GM12878 (cell line): Measurements from ENCODE around the gene MIA2. TPM values are rescaled to one million over a fixed set of nuclear protein-coding genes. Genes with fewer than 3 reads are reported as not detected.

Source experiments
- ATAC-seq: fragments of 200-7000 bp; cut with Tn5 transposase; 3 replicates; pipeline ENCODE4 v1.9.1; 2020; ENCODE audit warnings: mild to moderate bottlenecking, moderate library complexity
- BruUV-seq: library from RNA; stranded (reverse); fragments of 400-500 nt; replicated peaks from 2 replicates; lab custom pipeline; 2021; lab: Mats Ljungman, UMichigan
- CTCF ChIA-PET: fragments of 300-600 bp; sonication (Branson Sonifier 250); formaldehyde crosslinking; extraction: SDS; loops from one replicate; lab custom pipeline; 2021; ENCODE audit warnings: inconsistent platforms; lab: Yijun Ruan, JAX
- POLR2A ChIA-PET: fragments of 350-600 bp; formaldehyde crosslinking; extraction: SDS; loops from one replicate; lab custom pipeline; 2021; ENCODE audit warnings: inconsistent platforms; lab: Charles Lee
- RAD21 ChIA-PET: fragments of 300-600 bp; sonication (Branson Sonifier 250); formaldehyde crosslinking; loops from one replicate; lab custom pipeline; 2023; ENCODE audit warnings: antibody characterized with exemption; ENCODE audit not compliant: unreplicated experiment; lab: Charles Lee
- SMC1A ChIA-PET: fragments of 300-600 bp; sonication (Branson Sonifier 250); formaldehyde crosslinking; loops from one replicate; lab custom pipeline; 2023; ENCODE audit not compliant: unreplicated experiment, uncharacterized antibody; lab: Charles Lee
- DNase-seq: peaks from one replicate; pipeline ENCODE4 v3.0.0-alpha.2; 2011; ENCODE audit warnings: low read depth, low spot score
- FAIRE-seq: peaks from 3 replicates; lab custom pipeline; 2011; peaks lifted over from hg19 to GRCh38; lab: Jason Lieb, UNC
- H2AFZ ChIP-seq: 2 replicates; pipeline ENCODE4 v1.6.0; 2011; ENCODE audit warnings: low read depth, low read length, control low read depth; ENCODE audit not compliant: control insufficient read depth
- H3K27ac ChIP-seq: 2 replicates; pipeline ENCODE4 v1.5.1; 2011; ENCODE audit warnings: control low read depth; ENCODE audit not compliant: control insufficient read depth, insufficient read depth
- H3K27me3 ChIP-seq, 2 experiments: replicated peaks in 1 of 2; 2 replicates each; pipeline versions ENCODE4 v1.6.0 to v1.6.1; 2011; ENCODE audit warnings: low read length in 1 of 2; ENCODE audit not compliant: control insufficient read depth in 2 of 2, insufficient read depth in 2 of 2
- H3K36me3 ChIP-seq, 2 experiments: 2 replicates each; pipeline ENCODE4 v1.5.1; 2011; ENCODE audit warnings: low read length in 1 of 2; ENCODE audit not compliant: control insufficient read depth in 2 of 2, insufficient read depth in 2 of 2
- H3K4me1 ChIP-seq: 2 replicates; pipeline ENCODE4 v1.6.1; 2011; ENCODE audit warnings: mild to moderate bottlenecking, low read length, moderate library complexity, mixed read lengths; ENCODE audit not compliant: control insufficient read depth, insufficient read depth
- H3K4me2 ChIP-seq: 2 replicates; pipeline ENCODE4 v1.6.0; 2011; ENCODE audit warnings: control low read depth; ENCODE audit not compliant: control insufficient read depth, insufficient read depth
- H3K4me3 ChIP-seq: fragments of 200-600 bp; sonication (generic); 2 replicates; pipeline ENCODE4 v1.5.1; 2016
- H3K79me2 ChIP-seq: 2 replicates; pipeline ENCODE4 v1.6.0; 2011; ENCODE audit warnings: low read length; ENCODE audit not compliant: control insufficient read depth, insufficient read depth
- H3K9ac ChIP-seq: 2 replicates; pipeline ENCODE4 v1.8.0; 2011; ENCODE audit warnings: low read length, control low read depth, mixed read lengths; ENCODE audit not compliant: control insufficient read depth, insufficient read depth
- H3K9me3 ChIP-seq: replicated peaks from 3 replicates; pipeline ENCODE4 v1.5.1; 2011; ENCODE audit warnings: mild to moderate bottlenecking, low read length; ENCODE audit not compliant: control insufficient read depth, insufficient read depth
- H4K20me1 ChIP-seq: 2 replicates; pipeline ENCODE4 v1.6.0; 2011; ENCODE audit not compliant: control insufficient read depth, insufficient read depth
- CHD1 ChIP-seq: IDR thresholded peaks from 2 replicates; pipeline ENCODE4 v1.6.1; 2012; ENCODE audit warnings: low read depth, low read length, improper control_type of control experiment
- EED ChIP-seq: sonication (generic); IDR thresholded peaks from 2 replicates; pipeline ENCODE4 v1.6.1; 2016; ENCODE audit warnings: antibody characterized with exemption, low read depth
- MYC ChIP-seq: IDR thresholded peaks from 2 replicates; pipeline ENCODE4 v1.6.1; 2011; ENCODE audit warnings: mild to moderate bottlenecking, low read length, moderate library complexity, inconsistent platforms; ENCODE audit not compliant: insufficient read depth, insufficient replicate concordance, insufficient read length, severe bottlenecking
- NFIC ChIP-seq: IDR thresholded peaks from 2 replicates; pipeline ENCODE4 v1.6.1; 2012; ENCODE audit warnings: low read depth, mild to moderate bottlenecking, inconsistent platforms, low read length, moderate library complexity
- PAX5 ChIP-seq: IDR thresholded peaks from 2 replicates; pipeline ENCODE4 v1.6.1; 2011; ENCODE audit warnings: low read depth, low read length, borderline replicate concordance
- SUPT20H ChIP-seq: IDR thresholded peaks from 2 replicates; pipeline ENCODE4 v1.6.1; 2011; ENCODE audit warnings: low read depth, mild to moderate bottlenecking, low read length, moderate library complexity, borderline replicate concordance; ENCODE audit not compliant: control insufficient read depth
- WGBS: methylation state at CpG from one replicate; pipeline ENCODE4 v1.1.6; 2016; ENCODE audit warnings: low lambda C conversion rate; ENCODE audit not compliant: insufficient replicate concordance, insufficient coverage; ENCODE audit errors: missing lambda C conversion rate; 5-methylcytosine and 5-hydroxymethylcytosine counted together
- in situ Hi-C: fragments of 300-500 bp; cut with MboI; formaldehyde crosslinking; loops from 9 replicates; pipeline ENCODE4 v1.14.3; 2018; ENCODE audit warnings: mixed read lengths
- intact Hi-C: fragments of 100-400 bp; cut with micrococcal nuclease; formaldehyde crosslinking; loops from one replicate; pipeline ENCODE4 v1.14.2; 2022; ENCODE audit not compliant: unreplicated experiment
- polyA plus RNA-seq, 11 experiments: library from polyadenylated mRNA; depleted of rRNA in 4 of 11; unstranded in 6 of 11; stranded (reverse) in 5 of 11; fragments of >200 nt; fragmentation: Nextera tagmentation in 4 of 11; fragmentation: Illumina TruSeq in 1 of 11; extraction: Ambion mirVana in 4 of 11; extraction: Trizol in 1 of 11; gene quantifications; 1 replicate in 1 of 11; 2 replicates in 10 of 11; pipeline versions ENCODE4 v1.2.1 to v1.2.3, GENCODE V29; 2011 to 2016; ENCODE audit warnings: inconsistent platforms in 2 of 11, missing spikeins in 2 of 11, low read depth in 1 of 11
- total RNA-seq, 4 experiments: library from RNA; depleted of rRNA in 3 of 4; stranded (reverse); fragments of >200 nt in 3 of 4; fragmentation: Illumina TruSeq in 1 of 4; extraction: Trizol in 1 of 4; gene quantifications; 2 replicates each; pipeline versions ENCODE4 v1.2.1 to v1.2.3, GENCODE V29; 2013 to 2021

Gene MIA2
- total and polyA plus RNA-seq, 10 of the 15 experiments (the other 5 are each of a cell fraction or from before 2014, with no cell fraction given): 6.3 to 36.8 (median 17.1) TPM

DNA sequence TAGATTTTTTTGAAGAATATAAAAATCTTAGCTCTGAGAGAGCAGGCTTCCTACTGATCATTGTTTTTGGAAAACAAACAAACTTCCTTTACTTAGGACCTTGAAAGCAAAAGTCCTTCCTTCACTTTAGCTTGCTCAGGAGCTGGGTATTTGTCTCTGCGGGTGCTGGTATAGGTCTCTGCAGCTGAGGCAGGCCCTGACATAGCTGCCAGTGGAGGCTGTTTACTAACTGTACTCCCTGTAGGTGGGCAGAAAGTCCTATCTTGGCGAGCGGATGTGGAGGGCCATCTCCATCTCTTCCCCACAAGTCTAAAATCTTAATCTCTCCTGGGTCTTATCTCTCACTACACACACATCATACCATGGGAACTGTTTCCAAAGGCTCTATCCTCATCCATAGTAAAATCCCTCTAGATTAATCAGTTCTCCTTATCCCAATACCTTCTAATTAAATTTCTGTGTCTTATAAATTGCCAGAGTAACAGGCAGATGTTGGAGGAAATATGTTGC lies 4.1 kb upstream of the MIA2 start:
- H3K27me3 ChIP-seq: no peaks in the 10 kb centered on the region
- H3K79me2 ChIP-seq: no peaks in the 10 kb centered on the region
- H3K4me3 ChIP-seq: no peak overlapping the region
- WGBS: 94% methylated on average over 3 of the region's 3 CpGs
- H3K4me1 ChIP-seq: no peaks in the 10 kb centered on the region
- no peak for DNase-seq
- no TSS peak for BruUV-seq
- FAIRE-seq: no peak
- ChIA-PET POLR2A (no interaction called here), SMC1A (interaction anchor here (0.8 to 4.3 kb wide), 2 partner anchors 128 to 240 kb away, joined by 3 to 76 read pairs; no protein-coding TSS in a partner anchor), CTCF (interaction anchor here (0.6 to 3.4 kb wide), 5 partner anchors 59 to 1017 kb away, joined by 3 to 17 read pairs (median 3); no protein-coding TSS in a partner anchor), RAD21 (interaction anchor here (0.6 to 0.8 kb wide), 4 partner anchors 71 to 202 kb away, joined by 3 read pairs; no protein-coding TSS in a partner anchor)
- no peaks in the 10 kb centered on the region for H3K9me3 ChIP-seq
- H4K20me1 ChIP-seq: no peaks in the 10 kb centered on the region
- intact Hi-C loops: no loop called here
- no peak for TF ChIP-seq NFIC
- no peak for TF ChIP-seq PAX5
- TF ChIP-seq MYC: no peak
- TF ChIP-seq EED: no peak
- TF ChIP-seq CHD1: no peak
- no peak for TF ChIP-seq SUPT20H
- H3K27ac ChIP-seq: no peak overlapping the region
- no peak overlapping the region for H3K4me2 ChIP-seq
- in situ Hi-C loops: no loop called here
- no peak overlapping the region for H3K9ac ChIP-seq
- ATAC-seq: no peak
- H3K36me3 ChIP-seq: no peaks in the 10 kb centered on the region
- H2AFZ ChIP-seq: no peak overlapping the region
